ENCODE results near the gene IMPG2. TPM values are rescaled to one million over a fixed set of nuclear protein-coding genes. Genes with fewer than 3 reads are reported as not detected.

The IMPG2 gene
- 0.04 and 0.05 TPM in 2 replicates for total RNA-seq (2014; rRNA removed; shearing (Covaris generic))

GRCh38 chr3:101320475-101320874 is at the start of gene IMPG2:
TSS of gene IMPG2 (minus strand) at chr3:101320575. CDS start at chr3:101320372, 203 bp downstream.

Other genes with a start within 250 kb of the IMPG2 start
- 6.3 and 7.7 TPM in 2 replicates for gene SENP7, start 192.6 kb upstream of the IMPG2 start, total RNA-seq (2014; rRNA removed; shearing (Covaris generic))
- 46.0 and 62.7 TPM in 2 replicates for gene TRMT10C, start 241.3 kb upstream of the IMPG2 start, total RNA-seq (2014; rRNA removed; shearing (Covaris generic))

Measured in A375 (cell line).